Caco-2 (cell line): ENCODE data around the gene PNLIPRP3. TPM values are rescaled to one million over a fixed set of nuclear protein-coding genes. Genes with fewer than 3 reads are reported as not detected.

Experiments
- BruUV-seq: library from RNA; stranded (reverse); fragments of 400-500 nt; replicated peaks from 2 replicates; lab custom pipeline; 2021; lab: Mats Ljungman, UMichigan
- CTCF ChIA-PET: fragments of 300-600 bp; sonication (Branson Sonifier 250); formaldehyde crosslinking; loops from one replicate; lab custom pipeline; 2022; ENCODE audit warnings: antibody characterized with exemption; lab: Charles Lee
- POLR2A ChIA-PET: fragments of 300-600 bp; sonication (Branson Sonifier 250); formaldehyde crosslinking; loops from one replicate; lab custom pipeline; 2022; ENCODE audit warnings: antibody characterized with exemption; lab: Charles Lee
- DNase-seq, 2 experiments: peaks; one replicate each; pipeline versions ENCODE4 v3.0.0 to v3.0.0-alpha.2; 2020 to 2022
- H3K27me3 ChIP-seq: replicated peaks from 2 replicates; pipeline ENCODE4 v1.6.0; 2011; ENCODE audit warnings: low read length; ENCODE audit not compliant: control insufficient read depth, insufficient read depth
- H3K36me3 ChIP-seq: 2 replicates; pipeline ENCODE4 v1.5.1; 2011; ENCODE audit warnings: low read length; ENCODE audit not compliant: control insufficient read depth, insufficient read depth
- H3K4me1 ChIP-seq: fragments of 250-450 bp; sonication (Bioruptor Pico); 2 replicates; pipeline ENCODE4 v1.5.1; 2020; ENCODE audit warnings: mild to moderate bottlenecking
- H3K4me3 ChIP-seq: 2 replicates; pipeline ENCODE4 v1.5.1; 2011; ENCODE audit warnings: low read depth, mild to moderate bottlenecking, control low read depth, low read length
- H3K9me3 ChIP-seq: fragments of 250-450 bp; sonication (Bioruptor Pico); 2 replicates; pipeline ENCODE4 v1.5.1; 2020; ENCODE audit warnings: mild to moderate bottlenecking, moderate library complexity
- H3K27ac Mint-ChIP-seq: one replicate; pipeline ENCODE4 v1.8.0; 2022; ENCODE audit warnings: mixed read lengths; ENCODE audit not compliant: unreplicated experiment
- H3K27me3 Mint-ChIP-seq: one replicate; pipeline ENCODE4 v1.8.0; 2022; ENCODE audit warnings: mixed read lengths; ENCODE audit not compliant: insufficient read depth, unreplicated experiment
- H3K36me3 Mint-ChIP-seq: one replicate; pipeline ENCODE4 v1.8.0; 2022; ENCODE audit warnings: mild to moderate bottlenecking, mixed read lengths; ENCODE audit not compliant: insufficient read depth, unreplicated experiment
- H3K4me1 Mint-ChIP-seq: one replicate; pipeline ENCODE4 v1.8.0; 2022; ENCODE audit warnings: low read depth, mixed read lengths; ENCODE audit not compliant: unreplicated experiment
- H3K4me3 Mint-ChIP-seq: one replicate; pipeline ENCODE4 v1.8.0; 2022; ENCODE audit warnings: mild to moderate bottlenecking, moderate library complexity, mixed read lengths; ENCODE audit not compliant: unreplicated experiment
- H3K9me3 Mint-ChIP-seq: one replicate; pipeline ENCODE4 v1.8.0; 2022; ENCODE audit warnings: mixed read lengths; ENCODE audit not compliant: unreplicated experiment
- intact Hi-C: fragments of 100-400 bp; cut with micrococcal nuclease; formaldehyde crosslinking; loops from one replicate; pipeline ENCODE4 v1.10.0; 2022; ENCODE audit not compliant: unreplicated experiment
- total RNA-seq: library from RNA; stranded (reverse); gene quantifications from 2 replicates; pipeline ENCODE4 v1.2.3, GENCODE V29; 2022
- TF ChIP-seq, protein P1 (sequence below), 2 experiments: fragments of 200-600 bp in 1 of 2; IDR thresholded peaks; 1 replicate in 1 of 2; 2 replicates in 1 of 2; pipeline versions ENCODE4 v1.5.1 to v1.8.0; 2011 to 2022; ENCODE audit warnings: antibody characterized with exemption in 1 of 2, control low read depth in 1 of 2, inconsistent platforms in 1 of 2, low read depth in 1 of 2, low read length in 1 of 2, mild to moderate bottlenecking in 1 of 2, moderate library complexity in 1 of 2; ENCODE audit not compliant: insufficient read depth in 1 of 2, severe bottlenecking in 1 of 2, unreplicated experiment in 1 of 2

PNLIPRP3 gene
- total RNA-seq, 1 experiment from 2014 or later, result not detected

DNA sequence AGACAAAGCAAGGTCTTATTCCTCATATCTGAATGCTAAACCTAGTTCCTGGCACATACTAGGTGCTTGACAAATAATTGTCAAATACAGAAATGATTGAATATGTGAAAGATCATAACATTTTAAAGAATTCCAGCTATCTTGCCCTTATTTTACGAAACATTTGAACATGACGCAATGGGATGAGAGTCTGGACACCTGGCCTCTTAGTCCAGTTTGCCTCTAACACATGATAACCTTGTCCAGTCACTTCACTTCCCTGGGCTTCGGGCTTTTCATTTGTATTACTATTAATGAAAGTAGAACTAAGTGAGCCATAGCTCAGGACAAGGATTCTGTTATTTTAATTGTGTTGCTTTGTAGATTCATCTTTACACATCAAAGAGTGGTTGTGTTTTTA is 32.6 kb downstream of the PNLIPRP3 start:
- Histone ChIP-seq H3K4me1 (no peaks in the 10 kb centered on the region), H3K9me3 (no peaks in the 10 kb centered on the region), H3K4me3 (no peak overlapping the region), H3K36me3 (no peaks in the 10 kb centered on the region), H3K27me3 (no peaks in the 10 kb centered on the region)
- no peak for DNase-seq
- TF ChIP-seq, protein P1, sequence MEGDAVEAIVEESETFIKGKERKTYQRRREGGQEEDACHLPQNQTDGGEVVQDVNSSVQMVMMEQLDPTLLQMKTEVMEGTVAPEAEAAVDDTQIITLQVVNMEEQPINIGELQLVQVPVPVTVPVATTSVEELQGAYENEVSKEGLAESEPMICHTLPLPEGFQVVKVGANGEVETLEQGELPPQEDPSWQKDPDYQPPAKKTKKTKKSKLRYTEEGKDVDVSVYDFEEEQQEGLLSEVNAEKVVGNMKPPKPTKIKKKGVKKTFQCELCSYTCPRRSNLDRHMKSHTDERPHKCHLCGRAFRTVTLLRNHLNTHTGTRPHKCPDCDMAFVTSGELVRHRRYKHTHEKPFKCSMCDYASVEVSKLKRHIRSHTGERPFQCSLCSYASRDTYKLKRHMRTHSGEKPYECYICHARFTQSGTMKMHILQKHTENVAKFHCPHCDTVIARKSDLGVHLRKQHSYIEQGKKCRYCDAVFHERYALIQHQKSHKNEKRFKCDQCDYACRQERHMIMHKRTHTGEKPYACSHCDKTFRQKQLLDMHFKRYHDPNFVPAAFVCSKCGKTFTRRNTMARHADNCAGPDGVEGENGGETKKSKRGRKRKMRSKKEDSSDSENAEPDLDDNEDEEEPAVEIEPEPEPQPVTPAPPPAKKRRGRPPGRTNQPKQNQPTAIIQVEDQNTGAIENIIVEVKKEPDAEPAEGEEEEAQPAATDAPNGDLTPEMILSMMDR (IDR thresholded peaks at IDR 0.05; ENCODE audit: insufficient read depth in 1 of 2, low read depth in 1 of 2, low read length in 1 of 2, severe bottlenecking in 1 of 2, unreplicated experiment in 1 of 2), result no peak
- intact Hi-C loops, result no loop called here
- no peaks in the 10 kb centered on the region for H3K36me3 Mint-ChIP-seq
- no TSS peak for BruUV-seq
- H3K27me3 Mint-ChIP-seq, result peaks cover 31% of the 10 kb centered on the region
- POLR2A ChIA-PET, result no interaction called here
- CTCF ChIA-PET, result no interaction called here
- no peak overlapping the region for H3K27ac Mint-ChIP-seq
- H3K9me3 Mint-ChIP-seq, result no peaks in the 10 kb centered on the region
- H3K4me3 Mint-ChIP-seq, result no peak overlapping the region
- no peaks in the 10 kb centered on the region for H3K4me1 Mint-ChIP-seq

DNA sequence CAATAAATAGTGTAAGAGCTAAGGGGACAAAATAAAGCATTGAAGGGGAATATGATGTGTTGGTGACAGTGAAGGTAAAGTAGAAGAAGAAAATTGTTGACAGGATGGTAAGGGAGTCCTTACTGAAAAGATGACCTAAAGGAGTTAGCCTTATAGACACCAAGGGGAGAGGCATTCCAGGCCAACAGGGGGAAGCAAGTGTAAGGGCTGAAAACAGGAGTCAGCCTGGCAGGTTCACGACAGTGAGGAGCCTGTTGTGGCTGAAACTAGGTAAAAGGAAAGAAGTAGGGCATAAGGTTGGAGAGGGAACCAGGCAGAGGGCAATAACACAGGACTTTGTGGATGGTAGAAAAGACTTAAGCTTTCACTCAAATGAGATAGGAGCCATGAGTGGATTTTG is 34.0 kb downstream of the PNLIPRP3 start:
- intact Hi-C loops, result no loop called here
- no TSS peak for BruUV-seq
- ChIA-PET POLR2A (no interaction called here), CTCF (no interaction called here)
- Histone ChIP-seq H3K4me3 (no peak overlapping the region), H3K9me3 (no peaks in the 10 kb centered on the region), H3K4me1 (no peaks in the 10 kb centered on the region), H3K36me3 (no peaks in the 10 kb centered on the region), H3K27me3 (no peaks in the 10 kb centered on the region)
- TF ChIP-seq, protein P1 (IDR thresholded peaks at IDR 0.05; ENCODE audit: insufficient read depth in 1 of 2, low read depth in 1 of 2, low read length in 1 of 2, severe bottlenecking in 1 of 2, unreplicated experiment in 1 of 2), result no peak
- no peak for DNase-seq
- Mint-ChIP-seq H3K27me3 (peaks cover 26% of the 10 kb centered on the region), H3K4me1 (no peaks in the 10 kb centered on the region), H3K9me3 (no peaks in the 10 kb centered on the region), H3K27ac (no peak overlapping the region), H3K36me3 (no peaks in the 10 kb centered on the region), H3K4me3 (no peak overlapping the region)

DNA sequence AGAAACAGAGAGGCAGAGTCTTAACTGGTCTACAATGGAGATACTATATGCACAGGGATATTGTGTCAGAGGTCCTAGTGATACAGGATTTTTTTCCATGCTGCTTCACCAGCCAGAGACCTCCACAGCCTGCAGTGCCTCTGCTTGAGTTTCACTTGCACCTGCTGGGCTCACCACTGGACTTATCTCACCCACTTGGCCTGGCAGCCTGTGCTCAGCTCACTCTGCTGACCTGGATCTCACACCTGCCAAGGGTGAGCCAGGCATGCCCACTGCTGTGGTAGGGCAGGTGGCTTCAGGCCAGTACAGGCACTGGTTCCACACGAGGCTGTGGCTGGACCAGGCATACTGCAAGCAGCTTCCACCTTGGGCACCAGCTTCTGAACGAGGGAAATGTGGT is 36.6 kb downstream of the PNLIPRP3 start:
- Mint-ChIP-seq H3K9me3 (no peaks in the 10 kb centered on the region), H3K27ac (no peak overlapping the region), H3K36me3 (no peaks in the 10 kb centered on the region), H3K4me1 (peaks cover under 1% of the 10 kb centered on the region), H3K27me3 (peaks cover 12% of the 10 kb centered on the region), H3K4me3 (no peak overlapping the region)
- Histone ChIP-seq H3K36me3 (no peaks in the 10 kb centered on the region), H3K4me3 (no peak overlapping the region), H3K27me3 (no peaks in the 10 kb centered on the region), H3K9me3 (no peaks in the 10 kb centered on the region), H3K4me1 (no peaks in the 10 kb centered on the region)
- CTCF ChIA-PET, result no interaction called here
- TF ChIP-seq, protein P1 (IDR thresholded peaks at IDR 0.05; ENCODE audit: insufficient read depth in 1 of 2, low read depth in 1 of 2, low read length in 1 of 2, severe bottlenecking in 1 of 2, unreplicated experiment in 1 of 2), result no peak
- no TSS peak for BruUV-seq
- POLR2A ChIA-PET, result no interaction called here
- intact Hi-C loops, result no loop called here
- DNase-seq, result no peak
